Small intestine (tissue), 7 donors: Measurements from ENCODE around the gene CXCL9. TPM values are rescaled to one million over a fixed set of nuclear protein-coding genes. Genes with fewer than 3 reads are reported as not detected.
"Not testable (repeated sequence)": the region's sequence is repeated elsewhere in the genome, so short reads cannot be mapped to it uniquely, and the experiment has no call there.

Source experiments
- DNase-seq, 2 donors: peaks; one replicate each; pipeline versions ENCODE4 v3.0.0 to v3.0.0-alpha.2; 2013
- FAIRE-seq: peaks from 2 replicates; lab custom pipeline; 2012; peaks lifted over from hg19 to GRCh38; lab: Jason Lieb, UNC
- H3K27ac ChIP-seq, 3 donors: one replicate each; pipeline ENCODE4 v1.5.1; 2013; ENCODE audit warnings: low read length in 2 of 3, mild to moderate bottlenecking in 2 of 3, control low read depth in 1 of 3, inconsistent platforms in 1 of 3, low read depth in 1 of 3, moderate library complexity in 1 of 3
- H3K27me3 ChIP-seq, 3 donors: one replicate each; pipeline ENCODE4 v1.6.1; 2013; ENCODE audit warnings: low read length in 3 of 3, inconsistent platforms in 1 of 3; ENCODE audit not compliant: control insufficient read depth in 3 of 3, insufficient read depth in 3 of 3
- H3K36me3 ChIP-seq, 3 donors: one replicate each; pipeline ENCODE4 v1.6.1; 2013; ENCODE audit warnings: low read length in 3 of 3, inconsistent platforms in 1 of 3, low read depth in 1 of 3, mild to moderate bottlenecking in 1 of 3, moderate library complexity in 1 of 3; ENCODE audit not compliant: control insufficient read depth in 3 of 3, insufficient read depth in 2 of 3
- H3K4me1 ChIP-seq, 3 donors: one replicate each; pipeline ENCODE4 v1.6.1; 2013; ENCODE audit warnings: low read length in 2 of 3, inconsistent platforms in 1 of 3, low read depth in 1 of 3, mild to moderate bottlenecking in 1 of 3, moderate library complexity in 1 of 3; ENCODE audit not compliant: control insufficient read depth in 3 of 3, insufficient read depth in 2 of 3
- H3K4me3 ChIP-seq, 3 donors: one replicate each; pipeline ENCODE4 v1.5.1; 2013; ENCODE audit warnings: low read length in 3 of 3, control low read depth in 1 of 3, inconsistent platforms in 1 of 3, low read depth in 1 of 3, mild to moderate bottlenecking in 1 of 3, moderate library complexity in 1 of 3
- H3K9me3 ChIP-seq, 2 donors: one replicate each; pipeline ENCODE4 v1.6.1; 2013; ENCODE audit warnings: low read depth in 1 of 2, low read length in 1 of 2; ENCODE audit not compliant: control insufficient read depth in 2 of 2, insufficient read depth in 1 of 2
- WGBS, 3 donors: extraction: QIAGEN DNeasy Blood & Tissue Kit; methylation state at CpG; one replicate each; pipeline ENCODE4 v1.1.7; 2013; 5-methylcytosine and 5-hydroxymethylcytosine counted together
- polyA plus RNA-seq, 4 donors: library from polyadenylated mRNA; stranded (reverse) in 3 of 4; unstranded in 1 of 4; fragments of 200-250 nt in 3 of 4; fragments of 120-200 nt in 1 of 4; gene quantifications; one replicate each; pipeline versions ENCODE4 v1.2.1 to v1.2.3, GENCODE V29; 2013
- donor health status: healthy with polysubstance abuse.
- donor health status: control.
- donor health status: control.
- donor health status: Bipolar disorder and iron deficiency.
- donor health status: healthy.

CXCL9 gene
- polyA plus RNA-seq, 4 donors, result 2.0 to 4.1 (median 2.7) TPM; not detected in 1

- DNase-seq, H3K36me3 ChIP-seq, H3K9me3 ChIP-seq, H3K27me3 ChIP-seq, H3K4me1 ChIP-seq, FAIRE-seq, H3K4me3 ChIP-seq, H3K27ac ChIP-seq: not testable (repeated sequence)
- 68 to 82% (median 80%) methylated on average over 16 to 17 of the region's 18 CpGs for WGBS, 3 donors
Measured at GRCh38 chr4:76042241-76042998, 35.1 kb upstream of the CXCL9 start.

- 94 to 96% (median 94%) methylated on average over 3 of the region's 3 CpGs for WGBS, 3 donors
- Histone ChIP-seq H3K36me3 (no peaks in the 10 kb centered on the region), H3K4me3 (no peak overlapping the region), H3K27ac (no peak overlapping the region), H3K27me3 (no peaks in the 10 kb centered on the region), H3K9me3 (no peaks in the 10 kb centered on the region), H3K4me1 (peaks cover 0 to 2% (median 0%) of the 10 kb centered on the region in 3 donors)
- no peak for DNase-seq
- no peak for FAIRE-seq
Measured at GRCh38 chr4:76036855-76037254, 29.5 kb upstream of the CXCL9 start.

GRCh38 chr4:76035799-76036380 lies 28.6 kb upstream of the CXCL9 start, which contains the start of gene CXCL11:
TSS of gene CXCL11 (minus strand) at chr4:76036070. CDS start at chr4:76035987, 83 bp downstream.
- Histone ChIP-seq H3K4me1 (peaks cover 0 to 2% (median 0%) of the 10 kb centered on the region in 3 donors), H3K27me3 (no peaks in the 10 kb centered on the region), H3K36me3 (no peaks in the 10 kb centered on the region), H3K4me3 (no peak within 1 kb of the TSS), H3K9me3 (no peaks in the 10 kb centered on the region), H3K27ac (peak within 1 kb of the TSS in 1 of 3 donors; percentile 4)
- WGBS, 3 donors, result 64 to 69% (median 64%) methylated on average over 2 of the region's 2 CpGs
- DNase-seq, result no peak
- FAIRE-seq, result no peak

GRCh38 chr4:76035141-76035540 lies 27.8 kb upstream of the CXCL9 start:
- Histone ChIP-seq H3K27me3 (no peaks in the 10 kb centered on the region), H3K9me3 (no peaks in the 10 kb centered on the region), H3K4me1 (peaks cover 0 to 2% (median 0%) of the 10 kb centered on the region in 3 donors), H3K36me3 (no peaks in the 10 kb centered on the region), H3K27ac (peak overlapping the region in 1 of 3 donors; percentile 4), H3K4me3 (no peak overlapping the region)
- FAIRE-seq, result no peak
- 60 to 79% (median 60%) methylated on average over 3 of the region's 3 CpGs for WGBS, 3 donors
- DNase-seq, result no peak

GRCh38 chr4:76029300-76029699 lies 22.0 kb upstream of the CXCL9 start:
- Histone ChIP-seq H3K9me3 (no peaks in the 10 kb centered on the region), H3K27ac (no peak overlapping the region), H3K4me1 (no peaks in the 10 kb centered on the region), H3K4me3 (no peak overlapping the region), H3K36me3 (no peaks in the 10 kb centered on the region), H3K27me3 (no peaks in the 10 kb centered on the region)
- DNase-seq (no peak), FAIRE-seq (no peak)
- WGBS, 3 donors, result 72 to 80% (median 78%) methylated on average over 2 of the region's 2 CpGs

GRCh38 chr4:76028350-76028765 lies 21.0 kb upstream of the CXCL9 start:
- WGBS, 3 donors, result 4% methylated on average over 6 of the region's 6 CpGs
- Histone ChIP-seq H3K4me3 (no peak overlapping the region), H3K9me3 (no peaks in the 10 kb centered on the region), H3K4me1 (no peaks in the 10 kb centered on the region), H3K27me3 (no peaks in the 10 kb centered on the region), H3K36me3 (no peaks in the 10 kb centered on the region), H3K27ac (peak overlapping the region in 1 of 3 donors; percentile 55)
- FAIRE-seq, result no peak
- peak in 1 of 2 donors; percentile 82 for DNase-seq

GRCh38 chr4:76024065-76024464 lies 16.8 kb upstream of the CXCL9 start:
- no peaks in the 10 kb centered on the region for H3K27me3 ChIP-seq
- H3K9me3 ChIP-seq, result no peaks in the 10 kb centered on the region
- H3K36me3 ChIP-seq, result no peaks in the 10 kb centered on the region
- 70 to 94% (median 75%) methylated on average over 4 of the region's 4 CpGs for WGBS, 3 donors
- FAIRE-seq (no peak), DNase-seq (no peak)
- no peak overlapping the region for H3K27ac ChIP-seq
- H3K4me3 ChIP-seq, result no peak overlapping the region
- H3K4me1 ChIP-seq, result peaks cover 0 to 2% (median 0%) of the 10 kb centered on the region in 3 donors

GRCh38 chr4:76023389-76023788 lies 16.1 kb upstream of the CXCL9 start, which contains the start of gene CXCL10:
TSS of gene CXCL10 (minus strand) at chr4:76023497. CDS start at chr4:76023431, 66 bp downstream.
- H3K4me1 ChIP-seq, result peaks cover 0 to 2% (median 0%) of the 10 kb centered on the region in 3 donors
- no peaks in the 10 kb centered on the region for H3K9me3 ChIP-seq
- no peak within 1 kb of the TSS for H3K4me3 ChIP-seq
- no peak for FAIRE-seq
- no peaks in the 10 kb centered on the region for H3K27me3 ChIP-seq
- H3K27ac ChIP-seq, result no peak within 1 kb of the TSS
- 13 to 25% (median 23%) methylated on average over 3 of the region's 3 CpGs for WGBS, 3 donors
- H3K36me3 ChIP-seq, result no peaks in the 10 kb centered on the region
- DNase-seq, result no peak
